ENCODE measurements around the gene MRM1.
A peak's percentile ranks its signal among the peaks of the same experiment; 100 is the strongest.

Gene MRM1

GRCh38 chr17:36576793-36577192, 24.6 kb upstream of the MRM1 start:
- no peak overlapping the region for H2BK5ac ChIP-seq (ENCODE audit: low read depth, low read length, poor library complexity)
- no peak overlapping the region for H2BK12ac ChIP-seq (ENCODE audit: low read length)
- H3K14ac ChIP-seq (ENCODE audit: low read length), result no peak overlapping the region
- H3K4ac ChIP-seq (ENCODE audit: low read depth, low read length), result no peak overlapping the region
- H2BK120ac ChIP-seq (ENCODE audit: insufficient read depth, low read length, poor library complexity), result no peak overlapping the region
- no peaks in the 10 kb centered on the region for H3K4me1 ChIP-seq (ENCODE audit: control insufficient read depth in 1 of 2, insufficient read depth in 2 of 2, low read length in 2 of 2)
- no peak overlapping the region for H4K12ac ChIP-seq (ENCODE audit: low read depth, low read length)
- H2AFZ ChIP-seq (ENCODE audit: insufficient read depth, low read length, poor library complexity), result no peak overlapping the region
- no peak for DNase-seq
- no peak overlapping the region for H3K27ac ChIP-seq (ENCODE audit: low read depth, low read length)
- WGBS (ENCODE audit: extremely low coverage, insufficient coverage, insufficient read length), result no CpG with 5 or more reads among the region's 2 CpGs
- no peak overlapping the region for H3K9ac ChIP-seq (ENCODE audit: low read length)
- H3K18ac ChIP-seq (ENCODE audit: low read length), result no peak overlapping the region
- H2AK5ac ChIP-seq (ENCODE audit: low read length), result no peak overlapping the region
- no peak overlapping the region for H4K91ac ChIP-seq (ENCODE audit: low read depth, low read length)
- no peaks in the 10 kb centered on the region for H3K9me3 ChIP-seq (ENCODE audit: insufficient read depth, low read depth, low read length)
- no peak overlapping the region for H3K23ac ChIP-seq (ENCODE audit: low read length)
- peaks cover 25 to 38% of the 10 kb centered on the region in 2 experiments for H3K36me3 ChIP-seq (ENCODE audit: control insufficient read depth in 1 of 2, insufficient read depth in 2 of 2, low read length in 2 of 2)
- H3K27me3 ChIP-seq (ENCODE audit: insufficient read depth, low read length), result no peaks in the 10 kb centered on the region
- H3K79me2 ChIP-seq (ENCODE audit: control insufficient read depth, insufficient read depth, low read length, poor library complexity), result no peaks in the 10 kb centered on the region
- no peak overlapping the region for H3K4me3 ChIP-seq (ENCODE audit: low read depth, low read length)
- H3K79me1 ChIP-seq (ENCODE audit: low read length), result no peaks in the 10 kb centered on the region
- H4K8ac ChIP-seq (ENCODE audit: low read depth, low read length), result no peak overlapping the region
- no peak overlapping the region for H3K4me2 ChIP-seq (ENCODE audit: low read length)

- no peaks in the 10 kb centered on the region for H3K4me1 ChIP-seq (ENCODE audit: control insufficient read depth in 1 of 2, insufficient read depth in 2 of 2, low read length in 2 of 2)
- H3K23ac ChIP-seq (ENCODE audit: low read length), result no peak overlapping the region
- no peak overlapping the region for H2BK5ac ChIP-seq (ENCODE audit: low read depth, low read length, poor library complexity)
- H2AK5ac ChIP-seq (ENCODE audit: low read length), result no peak overlapping the region
- DNase-seq, result no peak
- H3K14ac ChIP-seq (ENCODE audit: low read length), result no peak overlapping the region
- H3K79me2 ChIP-seq (ENCODE audit: control insufficient read depth, insufficient read depth, low read length, poor library complexity), result no peaks in the 10 kb centered on the region
- H3K79me1 ChIP-seq (ENCODE audit: low read length), result no peaks in the 10 kb centered on the region
- H3K27me3 ChIP-seq (ENCODE audit: insufficient read depth, low read length), result no peaks in the 10 kb centered on the region
- H2BK12ac ChIP-seq (ENCODE audit: low read length), result no peak overlapping the region
- H2BK120ac ChIP-seq (ENCODE audit: insufficient read depth, low read length, poor library complexity), result no peak overlapping the region
- H3K27ac ChIP-seq (ENCODE audit: low read depth, low read length), result no peak overlapping the region
- no CpG with 5 or more reads among the region's 2 CpGs for WGBS (ENCODE audit: extremely low coverage, insufficient coverage, insufficient read length)
- no peak overlapping the region for H4K8ac ChIP-seq (ENCODE audit: low read depth, low read length)
- no peak overlapping the region for H3K4ac ChIP-seq (ENCODE audit: low read depth, low read length)
- no peak overlapping the region for H2AFZ ChIP-seq (ENCODE audit: insufficient read depth, low read length, poor library complexity)
- H3K18ac ChIP-seq (ENCODE audit: low read length), result no peak overlapping the region
- H3K9me3 ChIP-seq (ENCODE audit: insufficient read depth, low read depth, low read length), result no peaks in the 10 kb centered on the region
- no peak overlapping the region for H4K12ac ChIP-seq (ENCODE audit: low read depth, low read length)
- no peak overlapping the region for H3K4me3 ChIP-seq (ENCODE audit: low read depth, low read length)
- H3K9ac ChIP-seq (ENCODE audit: low read length), result no peak overlapping the region
- no peak overlapping the region for H4K91ac ChIP-seq (ENCODE audit: low read depth, low read length)
- H3K4me2 ChIP-seq (ENCODE audit: low read length), result no peak overlapping the region
- H3K36me3 ChIP-seq (ENCODE audit: control insufficient read depth in 1 of 2, insufficient read depth in 2 of 2, low read length in 2 of 2), result peaks cover 26 to 42% of the 10 kb centered on the region in 2 experiments
These were observed 22.7 kb upstream of the MRM1 start for GRCh38 chr17:36578671-36579070.

- DNase-seq, result peak; percentile 38 to 85
- no peak overlapping the region for H3K23ac ChIP-seq (ENCODE audit: low read length)
- no peak overlapping the region for H3K4me3 ChIP-seq (ENCODE audit: low read depth, low read length)
- no peaks in the 10 kb centered on the region for H3K9me3 ChIP-seq (ENCODE audit: insufficient read depth, low read depth, low read length)
- H3K79me1 ChIP-seq (ENCODE audit: low read length), result no peaks in the 10 kb centered on the region
- no peak overlapping the region for H2BK120ac ChIP-seq (ENCODE audit: insufficient read depth, low read length, poor library complexity)
- no peak overlapping the region for H3K14ac ChIP-seq (ENCODE audit: low read length)
- no peak overlapping the region for H4K8ac ChIP-seq (ENCODE audit: low read depth, low read length)
- H3K27me3 ChIP-seq (ENCODE audit: insufficient read depth, low read length), result no peaks in the 10 kb centered on the region
- no CpG with 5 or more reads among the region's 1 CpG for WGBS (ENCODE audit: extremely low coverage, insufficient coverage, insufficient read length)
- no peak overlapping the region for H4K12ac ChIP-seq (ENCODE audit: low read depth, low read length)
- H2BK12ac ChIP-seq (ENCODE audit: low read length), result no peak overlapping the region
- H3K27ac ChIP-seq (ENCODE audit: low read depth, low read length), result no peak overlapping the region
- H4K91ac ChIP-seq (ENCODE audit: low read depth, low read length), result no peak overlapping the region
- no peak overlapping the region for H2BK5ac ChIP-seq (ENCODE audit: low read depth, low read length, poor library complexity)
- no peak overlapping the region for H2AFZ ChIP-seq (ENCODE audit: insufficient read depth, low read length, poor library complexity)
- no peak overlapping the region for H3K9ac ChIP-seq (ENCODE audit: low read length)
- H3K4ac ChIP-seq (ENCODE audit: low read depth, low read length), result no peak overlapping the region
- no peak overlapping the region for H2AK5ac ChIP-seq (ENCODE audit: low read length)
- H3K79me2 ChIP-seq (ENCODE audit: control insufficient read depth, insufficient read depth, low read length, poor library complexity), result no peaks in the 10 kb centered on the region
- peaks cover 29 to 52% of the 10 kb centered on the region in 2 experiments for H3K36me3 ChIP-seq (ENCODE audit: control insufficient read depth in 1 of 2, insufficient read depth in 2 of 2, low read length in 2 of 2)
- no peak overlapping the region for H3K4me2 ChIP-seq (ENCODE audit: low read length)
- H3K18ac ChIP-seq (ENCODE audit: low read length), result no peak overlapping the region
- H3K4me1 ChIP-seq (ENCODE audit: control insufficient read depth in 1 of 2, insufficient read depth in 2 of 2, low read length in 2 of 2), result no peaks in the 10 kb centered on the region
These were observed 17.6 kb upstream of the MRM1 start for GRCh38 chr17:36583787-36584186.

DNA sequence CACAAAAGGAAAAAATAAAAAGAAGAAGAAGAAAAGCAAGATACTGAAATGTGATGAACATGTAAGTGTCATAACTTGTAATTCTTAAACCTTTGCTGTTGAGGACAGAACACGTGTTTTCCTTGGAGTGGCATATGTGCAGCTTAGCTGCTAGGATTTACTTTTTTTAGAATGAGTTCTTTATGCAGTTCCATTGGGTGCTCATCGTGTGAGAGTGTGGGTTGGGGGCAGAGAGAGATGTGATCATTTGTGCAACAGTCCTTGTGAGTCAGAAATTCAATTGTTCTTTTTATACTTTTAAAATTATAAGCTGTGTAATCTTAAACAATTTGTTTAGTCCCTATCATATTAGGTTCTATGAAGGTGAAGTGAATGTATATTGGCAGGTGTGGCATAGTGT, 15.2 kb upstream of the MRM1 start:
- no peak overlapping the region for H3K4me3 ChIP-seq (ENCODE audit: low read depth, low read length)
- no peak overlapping the region for H3K27ac ChIP-seq (ENCODE audit: low read depth, low read length)
- no peak overlapping the region for H3K14ac ChIP-seq (ENCODE audit: low read length)
- H3K79me2 ChIP-seq (ENCODE audit: control insufficient read depth, insufficient read depth, low read length, poor library complexity), result no peaks in the 10 kb centered on the region
- H3K79me1 ChIP-seq (ENCODE audit: low read length), result no peaks in the 10 kb centered on the region
- peaks cover 22 to 37% of the 10 kb centered on the region in 2 experiments for H3K36me3 ChIP-seq (ENCODE audit: control insufficient read depth in 1 of 2, insufficient read depth in 2 of 2, low read length in 2 of 2)
- no peak overlapping the region for H2BK12ac ChIP-seq (ENCODE audit: low read length)
- H2BK120ac ChIP-seq (ENCODE audit: insufficient read depth, low read length, poor library complexity), result no peak overlapping the region
- H3K18ac ChIP-seq (ENCODE audit: low read length), result no peak overlapping the region
- H2AK5ac ChIP-seq (ENCODE audit: low read length), result no peak overlapping the region
- no peak overlapping the region for H4K8ac ChIP-seq (ENCODE audit: low read depth, low read length)
- H2BK5ac ChIP-seq (ENCODE audit: low read depth, low read length, poor library complexity), result no peak overlapping the region
- H2AFZ ChIP-seq (ENCODE audit: insufficient read depth, low read length, poor library complexity), result no peak overlapping the region
- no peaks in the 10 kb centered on the region for H3K27me3 ChIP-seq (ENCODE audit: insufficient read depth, low read length)
- no peak overlapping the region for H4K12ac ChIP-seq (ENCODE audit: low read depth, low read length)
- DNase-seq, result no peak
- H3K4me1 ChIP-seq (ENCODE audit: control insufficient read depth in 1 of 2, insufficient read depth in 2 of 2, low read length in 2 of 2), result no peaks in the 10 kb centered on the region
- H3K4me2 ChIP-seq (ENCODE audit: low read length), result no peak overlapping the region
- no CpG with 5 or more reads among the region's 2 CpGs for WGBS (ENCODE audit: extremely low coverage, insufficient coverage, insufficient read length)
- no peak overlapping the region for H3K9ac ChIP-seq (ENCODE audit: low read length)
- H3K4ac ChIP-seq (ENCODE audit: low read depth, low read length), result no peak overlapping the region
- H4K91ac ChIP-seq (ENCODE audit: low read depth, low read length), result no peak overlapping the region
- H3K9me3 ChIP-seq (ENCODE audit: insufficient read depth, low read depth, low read length), result no peaks in the 10 kb centered on the region
- no peak overlapping the region for H3K23ac ChIP-seq (ENCODE audit: low read length)

All from trophoblast cell (in vitro differentiated cells and primary cell).